Vagina (tissue), 2 donors: ENCODE measurements around the gene MGMT.

Source experiments
- POLR2A ChIP-seq, 2 donors: fragments of 450-650 bp; IDR thresholded peaks; one replicate each; pipeline ENCODE4 v1.6.1; 2017; ENCODE audit warnings: antibody characterized with exemption in 2 of 2, mild to moderate bottlenecking in 2 of 2, moderate library complexity in 2 of 2
- TF ChIP-seq, protein P1 (sequence below), 3 experiments: fragments of 450-650 bp in 2 of 3; fragments of 200-600 bp in 1 of 3; sonication (generic) in 1 of 3; IDR thresholded peaks; one replicate each; pipeline ENCODE4 v1.5.1; 2017 to 2019; ENCODE audit warnings: antibody characterized with exemption in 3 of 3, mild to moderate bottlenecking in 2 of 3, moderate library complexity in 2 of 3

DNA sequence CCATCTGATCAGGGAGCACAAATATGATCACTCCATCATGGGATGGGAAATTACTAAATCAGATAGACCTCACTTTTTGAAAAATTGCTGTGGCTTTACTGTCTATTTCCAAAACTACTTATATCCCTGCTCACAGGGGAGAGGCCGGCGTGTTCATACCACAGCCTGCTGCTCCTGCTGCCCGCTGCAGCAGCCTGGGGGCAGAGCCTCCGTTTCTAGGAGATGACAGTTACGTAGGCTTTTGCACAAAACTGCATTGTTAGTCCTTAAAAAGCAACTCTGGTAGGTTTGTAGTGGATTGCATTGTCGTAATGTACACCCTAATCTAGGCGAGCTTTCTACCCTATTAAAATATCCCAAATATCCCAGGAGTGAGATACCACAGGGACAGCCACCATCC lies 293.4 kb downstream of the MGMT start:
- TF ChIP-seq, protein P1, sequence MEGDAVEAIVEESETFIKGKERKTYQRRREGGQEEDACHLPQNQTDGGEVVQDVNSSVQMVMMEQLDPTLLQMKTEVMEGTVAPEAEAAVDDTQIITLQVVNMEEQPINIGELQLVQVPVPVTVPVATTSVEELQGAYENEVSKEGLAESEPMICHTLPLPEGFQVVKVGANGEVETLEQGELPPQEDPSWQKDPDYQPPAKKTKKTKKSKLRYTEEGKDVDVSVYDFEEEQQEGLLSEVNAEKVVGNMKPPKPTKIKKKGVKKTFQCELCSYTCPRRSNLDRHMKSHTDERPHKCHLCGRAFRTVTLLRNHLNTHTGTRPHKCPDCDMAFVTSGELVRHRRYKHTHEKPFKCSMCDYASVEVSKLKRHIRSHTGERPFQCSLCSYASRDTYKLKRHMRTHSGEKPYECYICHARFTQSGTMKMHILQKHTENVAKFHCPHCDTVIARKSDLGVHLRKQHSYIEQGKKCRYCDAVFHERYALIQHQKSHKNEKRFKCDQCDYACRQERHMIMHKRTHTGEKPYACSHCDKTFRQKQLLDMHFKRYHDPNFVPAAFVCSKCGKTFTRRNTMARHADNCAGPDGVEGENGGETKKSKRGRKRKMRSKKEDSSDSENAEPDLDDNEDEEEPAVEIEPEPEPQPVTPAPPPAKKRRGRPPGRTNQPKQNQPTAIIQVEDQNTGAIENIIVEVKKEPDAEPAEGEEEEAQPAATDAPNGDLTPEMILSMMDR (IDR thresholded peaks at IDR 0.05), result no peak
- no peak for TF ChIP-seq POLR2A (IDR thresholded peaks at IDR 0.05)
